NCI-H524 (cell line): Measurements from ENCODE around the gene OTX1.
"Not testable (repeated sequence)": the region's sequence is repeated elsewhere in the genome, so short reads cannot be mapped to it uniquely, and the experiment has no call there.

Source experiments
- DNase-seq, 2 experiments: peaks; one replicate each; lab custom pipeline; 2025; lab: John Stamatoyannopoulos, UW

Gene OTX1

DNA sequence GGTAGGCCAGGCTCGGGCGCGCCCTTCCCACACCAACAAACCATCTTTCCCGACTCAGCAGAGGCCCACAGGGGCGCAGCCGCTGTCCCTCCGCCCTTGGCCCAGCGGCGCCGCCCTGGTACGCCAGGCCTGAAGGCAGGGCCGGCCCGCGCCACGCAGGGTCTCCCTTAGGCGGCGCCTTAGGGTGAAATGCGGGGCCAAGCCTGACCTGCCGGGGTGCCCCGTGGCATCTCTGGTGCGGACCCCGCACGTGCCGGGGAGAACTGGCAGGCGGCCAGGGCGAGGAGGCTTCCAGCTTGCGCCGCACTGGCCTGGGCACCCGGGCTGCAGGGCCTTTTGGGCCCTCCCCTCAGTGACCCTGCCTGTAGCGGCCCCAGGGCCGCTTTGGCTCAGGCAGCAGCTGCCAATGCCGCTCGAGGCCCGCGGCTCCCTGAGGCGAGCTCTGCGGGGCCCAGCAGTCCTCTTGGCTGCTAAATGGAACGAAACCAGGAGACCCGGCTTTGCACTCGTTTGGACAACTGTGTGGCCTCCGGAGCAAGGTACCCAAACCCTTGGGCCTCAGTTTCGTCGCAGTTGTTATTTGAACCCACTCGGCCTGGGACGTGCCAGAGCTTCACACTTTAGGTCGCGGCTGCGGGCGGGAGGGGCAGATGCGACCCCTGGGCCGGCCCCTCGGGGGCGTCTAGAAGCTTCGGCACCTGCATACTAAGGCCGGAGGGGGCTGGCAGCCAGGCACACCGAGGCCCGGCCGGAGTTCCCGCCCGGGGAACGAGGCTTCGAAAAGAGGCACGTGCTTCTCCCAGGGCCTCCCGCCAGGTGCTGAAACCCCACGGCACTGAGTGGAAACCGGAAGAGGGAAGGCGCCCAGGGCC lies 8.5 kb downstream of the OTX1 start:
- DNase-seq = no peak

DNA sequence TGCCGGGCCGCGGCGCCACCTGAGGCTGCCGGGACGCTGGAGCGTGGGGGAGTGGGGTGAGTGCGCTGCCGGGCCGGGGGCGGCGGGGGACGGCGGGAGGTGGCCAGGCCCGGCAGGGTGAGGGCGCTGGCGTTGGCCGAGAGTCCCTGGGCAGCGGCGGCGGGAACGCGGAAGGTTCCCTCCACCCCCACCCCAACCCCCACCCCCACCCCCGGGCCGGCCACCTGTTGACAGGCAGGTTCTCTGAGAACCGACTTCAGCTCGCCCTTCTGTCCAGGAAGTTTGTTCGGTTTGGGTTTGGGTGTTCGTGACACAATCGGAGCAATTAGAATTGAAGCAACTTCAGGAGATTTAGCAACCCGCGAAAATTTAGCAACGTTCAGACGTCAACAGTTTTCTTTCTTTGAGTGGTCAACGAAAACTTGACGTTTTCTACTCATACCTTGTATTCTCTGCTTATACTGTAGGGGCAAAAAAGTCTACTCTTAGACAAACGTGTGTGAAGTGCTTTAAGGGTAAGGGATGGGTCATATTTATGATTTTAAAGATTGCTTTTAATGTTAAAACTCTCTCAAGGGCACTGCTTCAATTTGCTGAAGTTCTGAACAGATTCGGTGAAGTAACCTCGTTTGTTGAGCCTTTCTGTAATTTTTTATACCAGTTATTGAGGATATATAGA lies 9.3 kb downstream of the OTX1 start:
- DNase-seq = no peak

GRCh38 chr2:63060472-63060991 lies 9.9 kb downstream of the OTX1 start:
- no peak for DNase-seq

DNA sequence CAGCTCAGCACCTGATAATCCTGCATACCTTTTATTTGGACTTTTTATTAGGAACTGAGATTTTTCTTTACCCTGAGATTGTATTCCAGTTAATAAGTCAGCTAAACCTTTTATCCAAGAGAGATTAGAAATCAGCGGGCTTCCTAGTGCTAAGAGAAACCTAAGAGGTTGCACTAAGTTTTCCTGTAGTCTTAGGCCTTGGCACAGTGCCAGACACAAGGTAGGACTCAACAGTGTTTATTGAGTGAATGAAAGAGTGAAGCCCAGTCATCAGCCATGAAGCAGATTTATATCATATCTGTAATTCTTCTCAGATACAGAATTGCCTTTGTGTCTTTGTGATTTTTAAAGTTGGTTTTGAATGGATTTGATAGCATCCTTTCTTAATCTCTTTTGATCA lies 13.6 kb downstream of the OTX1 start:
- no peak for DNase-seq

DNA sequence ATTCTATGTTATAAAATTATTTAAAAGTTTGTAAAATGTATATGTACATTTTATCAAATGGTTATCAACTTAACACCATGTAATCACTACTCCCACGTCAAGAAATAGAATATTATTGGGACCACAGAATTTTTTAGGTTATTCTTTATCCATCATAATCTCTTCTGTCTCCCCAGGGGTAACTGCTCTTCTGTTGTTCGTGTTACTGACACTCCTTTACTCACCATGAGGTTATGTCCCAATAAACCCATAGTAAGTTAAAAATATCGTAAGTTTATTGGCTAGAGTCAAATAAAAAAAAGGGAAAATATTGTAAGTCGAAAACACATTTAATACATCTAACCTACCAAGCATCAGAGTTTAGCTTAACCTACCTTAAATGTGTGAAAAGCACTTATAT lies 14.0 kb downstream of the OTX1 start:
- DNase-seq = no peak

- no peak for DNase-seq
These were observed 15.6 kb downstream of the OTX1 start for GRCh38 chr2:63066265-63066664.

DNA sequence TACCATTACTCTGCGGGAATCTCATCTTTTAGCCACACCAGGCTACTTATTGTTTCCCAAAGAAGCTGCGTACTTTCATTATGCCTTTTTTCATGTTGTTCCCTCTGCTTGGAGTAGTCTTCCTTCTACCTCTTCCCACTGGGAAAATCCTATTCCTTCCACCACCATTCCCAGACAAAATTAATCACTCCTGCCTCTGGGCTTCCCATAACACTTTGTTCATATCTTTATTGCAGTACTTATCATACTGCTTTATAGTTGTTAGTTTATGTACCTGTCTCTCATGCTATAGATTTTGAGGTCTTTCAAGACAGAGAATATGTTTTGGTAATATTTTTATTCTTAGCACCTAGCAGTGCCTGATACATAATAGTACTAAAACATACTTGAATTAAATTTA lies 16.2 kb downstream of the OTX1 start:
- DNase-seq = no peak

GRCh38 chr2:63071664-63072063 lies 21.0 kb downstream of the OTX1 start:
- DNase-seq = no peak

- no peak for DNase-seq
These were observed 23.4 kb downstream of the OTX1 start for GRCh38 chr2:63073994-63074393.

GRCh38 chr2:63074399-63074798 lies 23.8 kb downstream of the OTX1 start:
- not testable (repeated sequence) for DNase-seq

GRCh38 chr2:63078852-63079606 lies 28.4 kb downstream of the OTX1 start:
- peak in 1 of 2 experiments; percentile 25 for DNase-seq

- no peak for DNase-seq
These were observed 30.8 kb downstream of the OTX1 start for GRCh38 chr2:63081404-63081803.

DNA sequence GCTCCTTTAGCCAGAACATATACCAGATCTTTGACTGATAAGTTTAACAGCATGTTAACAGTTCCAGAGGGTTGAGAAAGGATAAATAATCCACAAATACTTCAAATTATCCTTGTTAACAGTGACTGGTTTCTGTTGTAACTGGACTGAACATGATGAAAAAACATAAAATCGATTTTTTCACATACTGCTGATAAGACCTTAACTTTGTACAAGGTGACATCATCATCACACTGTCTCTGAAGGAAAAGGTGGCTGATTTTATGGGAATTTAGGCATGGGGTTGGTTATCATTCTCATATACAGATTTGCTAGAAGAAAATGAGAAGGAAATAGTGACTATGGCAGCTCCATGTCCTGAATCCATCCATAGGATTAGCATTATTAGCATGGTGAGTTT lies 36.1 kb downstream of the OTX1 start:
- no peak for DNase-seq

GRCh38 chr2:63092401-63092800 lies 41.8 kb downstream of the OTX1 start:
- no peak for DNase-seq

DNA sequence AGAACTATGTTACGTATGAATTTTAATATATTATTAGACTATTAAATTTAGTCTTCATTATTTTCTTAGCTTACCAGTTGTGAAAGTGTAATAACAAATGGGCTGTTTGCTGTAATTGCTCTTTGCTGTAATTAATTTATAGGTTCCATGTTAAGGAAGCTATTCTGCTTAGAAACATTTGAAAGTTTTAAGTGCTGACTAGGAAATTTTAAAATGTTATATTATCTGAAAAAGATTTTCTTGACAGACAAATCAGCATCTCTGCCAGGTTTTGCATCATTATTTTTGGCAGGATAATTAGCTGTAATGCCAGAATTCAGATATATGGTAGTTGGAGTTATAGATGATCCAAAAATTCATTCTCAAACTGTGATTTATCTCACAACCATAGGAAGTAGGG lies 42.2 kb downstream of the OTX1 start:
- DNase-seq = no peak

GRCh38 chr2:63093502-63093901 lies 42.9 kb downstream of the OTX1 start:
- DNase-seq = no peak

GRCh38 chr2:63096491-63096890 lies 45.9 kb downstream of the OTX1 start:
- no peak for DNase-seq

DNA sequence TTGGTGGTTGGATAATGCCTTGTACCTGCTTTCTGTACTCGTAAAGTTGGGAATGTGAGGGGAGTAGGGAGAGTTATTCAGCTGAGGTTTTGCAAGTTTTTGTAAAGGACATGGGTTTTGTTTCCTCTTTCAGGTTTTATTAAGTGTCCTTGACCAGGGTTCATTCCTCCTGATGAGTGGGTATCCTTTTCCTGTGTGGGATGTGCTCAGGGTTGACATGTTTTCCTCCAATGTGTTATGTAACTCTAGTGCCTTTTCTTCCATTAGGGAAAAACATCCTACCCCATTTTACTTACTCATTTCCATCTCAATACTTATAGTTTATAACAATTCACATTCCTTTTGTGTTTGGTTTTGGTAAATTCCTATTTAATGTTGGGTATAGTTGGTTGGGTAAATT lies 48.4 kb downstream of the OTX1 start:
- DNase-seq = no peak

DNA sequence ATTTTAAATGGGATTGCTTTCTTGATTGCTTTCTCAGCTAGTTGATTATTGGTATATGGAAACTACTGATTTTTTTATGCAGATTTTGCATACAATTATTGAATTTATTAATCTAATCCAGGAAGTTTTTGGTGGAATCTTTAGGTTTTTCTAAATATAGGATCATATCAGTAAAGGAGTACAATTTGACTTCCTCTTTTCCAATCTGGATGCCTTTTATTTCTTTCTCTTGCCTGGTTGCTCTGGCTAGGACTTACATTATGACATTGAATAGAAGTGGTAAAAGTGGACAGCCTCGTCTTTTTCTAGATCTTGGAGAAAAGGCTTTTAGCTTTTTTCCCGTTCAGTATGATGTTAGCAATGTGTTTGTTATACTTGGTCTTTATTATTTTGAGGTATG lies 51.3 kb downstream of the OTX1 start:
- no peak for DNase-seq

- no peak for DNase-seq
These were observed 53.9 kb downstream of the OTX1 start for GRCh38 chr2:63104482-63104881.
